ENCODE results near the gene KDM1A.

Gene KDM1A

DNA sequence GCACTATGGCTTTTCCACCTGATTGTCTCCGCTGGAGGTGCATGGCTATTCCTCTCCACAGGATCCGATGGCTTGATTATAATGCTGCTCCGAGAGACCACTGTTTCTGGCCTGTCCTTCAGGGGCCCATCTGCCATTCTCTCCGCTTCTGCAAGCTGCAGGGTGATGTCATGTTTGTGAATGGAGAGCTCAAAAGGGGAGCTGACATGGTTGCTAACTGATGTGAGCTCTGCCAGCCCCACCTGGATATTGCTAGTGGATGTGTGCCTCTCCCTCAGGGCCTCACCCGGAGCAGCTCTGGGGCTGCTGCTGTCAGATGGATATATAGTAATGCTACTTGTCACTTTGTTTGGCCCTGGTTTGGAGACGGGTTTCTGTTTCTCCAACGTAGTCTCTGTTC lies 72.3 kb downstream of the KDM1A start:
- H3K4me3 ChIP-seq (replicated peaks; ENCODE audit: insufficient read depth, low read length) = no peak overlapping the region
- H3K27ac ChIP-seq (replicated peaks) = no peak overlapping the region
- no peak for DNase-seq (ENCODE audit: low read depth in 1 of 2, low spot score in 1 of 2)
- TF ChIP-seq POLR2AphosphoS5 (IDR thresholded peaks at IDR 0.05; ENCODE audit: low read depth) = no peak
- TF ChIP-seq, protein P1, sequence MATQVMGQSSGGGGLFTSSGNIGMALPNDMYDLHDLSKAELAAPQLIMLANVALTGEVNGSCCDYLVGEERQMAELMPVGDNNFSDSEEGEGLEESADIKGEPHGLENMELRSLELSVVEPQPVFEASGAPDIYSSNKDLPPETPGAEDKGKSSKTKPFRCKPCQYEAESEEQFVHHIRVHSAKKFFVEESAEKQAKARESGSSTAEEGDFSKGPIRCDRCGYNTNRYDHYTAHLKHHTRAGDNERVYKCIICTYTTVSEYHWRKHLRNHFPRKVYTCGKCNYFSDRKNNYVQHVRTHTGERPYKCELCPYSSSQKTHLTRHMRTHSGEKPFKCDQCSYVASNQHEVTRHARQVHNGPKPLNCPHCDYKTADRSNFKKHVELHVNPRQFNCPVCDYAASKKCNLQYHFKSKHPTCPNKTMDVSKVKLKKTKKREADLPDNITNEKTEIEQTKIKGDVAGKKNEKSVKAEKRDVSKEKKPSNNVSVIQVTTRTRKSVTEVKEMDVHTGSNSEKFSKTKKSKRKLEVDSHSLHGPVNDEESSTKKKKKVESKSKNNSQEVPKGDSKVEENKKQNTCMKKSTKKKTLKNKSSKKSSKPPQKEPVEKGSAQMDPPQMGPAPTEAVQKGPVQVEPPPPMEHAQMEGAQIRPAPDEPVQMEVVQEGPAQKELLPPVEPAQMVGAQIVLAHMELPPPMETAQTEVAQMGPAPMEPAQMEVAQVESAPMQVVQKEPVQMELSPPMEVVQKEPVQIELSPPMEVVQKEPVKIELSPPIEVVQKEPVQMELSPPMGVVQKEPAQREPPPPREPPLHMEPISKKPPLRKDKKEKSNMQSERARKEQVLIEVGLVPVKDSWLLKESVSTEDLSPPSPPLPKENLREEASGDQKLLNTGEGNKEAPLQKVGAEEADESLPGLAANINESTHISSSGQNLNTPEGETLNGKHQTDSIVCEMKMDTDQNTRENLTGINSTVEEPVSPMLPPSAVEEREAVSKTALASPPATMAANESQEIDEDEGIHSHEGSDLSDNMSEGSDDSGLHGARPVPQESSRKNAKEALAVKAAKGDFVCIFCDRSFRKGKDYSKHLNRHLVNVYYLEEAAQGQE (IDR thresholded peaks at IDR 0.05; ENCODE audit: insufficient replicate concordance, low read depth) = no peak
- TF ChIP-seq, protein P2, sequence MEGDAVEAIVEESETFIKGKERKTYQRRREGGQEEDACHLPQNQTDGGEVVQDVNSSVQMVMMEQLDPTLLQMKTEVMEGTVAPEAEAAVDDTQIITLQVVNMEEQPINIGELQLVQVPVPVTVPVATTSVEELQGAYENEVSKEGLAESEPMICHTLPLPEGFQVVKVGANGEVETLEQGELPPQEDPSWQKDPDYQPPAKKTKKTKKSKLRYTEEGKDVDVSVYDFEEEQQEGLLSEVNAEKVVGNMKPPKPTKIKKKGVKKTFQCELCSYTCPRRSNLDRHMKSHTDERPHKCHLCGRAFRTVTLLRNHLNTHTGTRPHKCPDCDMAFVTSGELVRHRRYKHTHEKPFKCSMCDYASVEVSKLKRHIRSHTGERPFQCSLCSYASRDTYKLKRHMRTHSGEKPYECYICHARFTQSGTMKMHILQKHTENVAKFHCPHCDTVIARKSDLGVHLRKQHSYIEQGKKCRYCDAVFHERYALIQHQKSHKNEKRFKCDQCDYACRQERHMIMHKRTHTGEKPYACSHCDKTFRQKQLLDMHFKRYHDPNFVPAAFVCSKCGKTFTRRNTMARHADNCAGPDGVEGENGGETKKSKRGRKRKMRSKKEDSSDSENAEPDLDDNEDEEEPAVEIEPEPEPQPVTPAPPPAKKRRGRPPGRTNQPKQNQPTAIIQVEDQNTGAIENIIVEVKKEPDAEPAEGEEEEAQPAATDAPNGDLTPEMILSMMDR (IDR thresholded peaks at IDR 0.05; ENCODE audit: insufficient read depth, low read length) = no peak
- no peak for TF ChIP-seq GABPA (IDR thresholded peaks at IDR 0.05; ENCODE audit: low read depth)
- no peak for TF ChIP-seq SPI1 (IDR thresholded peaks at IDR 0.05; ENCODE audit: borderline replicate concordance, low read depth)
- no peaks in the 10 kb centered on the region for H3K27me3 ChIP-seq (ENCODE audit: insufficient read depth, poor library complexity, severe bottlenecking)

DNA sequence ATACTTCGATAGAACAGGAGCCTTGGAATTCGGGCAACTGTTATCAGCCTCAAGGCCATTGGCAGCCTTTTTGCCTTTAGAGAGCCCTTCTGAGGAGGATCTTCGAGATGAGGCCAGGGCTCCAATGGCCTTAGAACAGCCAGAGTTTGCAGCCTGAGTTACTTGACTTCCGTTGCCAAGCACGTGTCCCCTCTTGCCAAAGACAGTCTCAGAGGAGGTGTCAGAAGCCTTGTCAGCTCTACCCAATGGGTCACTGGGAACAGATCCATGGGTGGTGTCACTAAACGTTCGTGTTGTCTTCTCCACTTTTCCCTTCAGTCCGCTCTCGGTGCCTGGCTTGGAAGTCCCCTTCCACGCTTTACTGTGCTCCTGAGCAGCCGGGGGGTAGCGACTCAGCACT lies 73.2 kb downstream of the KDM1A start:
- no peak overlapping the region for H3K4me3 ChIP-seq (replicated peaks; ENCODE audit: insufficient read depth, low read length)
- H3K27me3 ChIP-seq (ENCODE audit: insufficient read depth, poor library complexity, severe bottlenecking) = no peaks in the 10 kb centered on the region
- H3K27ac ChIP-seq (replicated peaks) = no peak overlapping the region
- TF ChIP-seq SPI1 (IDR thresholded peaks at IDR 0.05; ENCODE audit: borderline replicate concordance, low read depth) = no peak
- TF ChIP-seq, protein P2 (IDR thresholded peaks at IDR 0.05; ENCODE audit: insufficient read depth, low read length) = no peak
- no peak for TF ChIP-seq POLR2AphosphoS5 (IDR thresholded peaks at IDR 0.05; ENCODE audit: low read depth)
- TF ChIP-seq, protein P1 (IDR thresholded peaks at IDR 0.05; ENCODE audit: insufficient replicate concordance, low read depth) = no peak
- no peak for TF ChIP-seq GABPA (IDR thresholded peaks at IDR 0.05; ENCODE audit: low read depth)
- no peak for DNase-seq (ENCODE audit: low read depth in 1 of 2, low spot score in 1 of 2)

DNA sequence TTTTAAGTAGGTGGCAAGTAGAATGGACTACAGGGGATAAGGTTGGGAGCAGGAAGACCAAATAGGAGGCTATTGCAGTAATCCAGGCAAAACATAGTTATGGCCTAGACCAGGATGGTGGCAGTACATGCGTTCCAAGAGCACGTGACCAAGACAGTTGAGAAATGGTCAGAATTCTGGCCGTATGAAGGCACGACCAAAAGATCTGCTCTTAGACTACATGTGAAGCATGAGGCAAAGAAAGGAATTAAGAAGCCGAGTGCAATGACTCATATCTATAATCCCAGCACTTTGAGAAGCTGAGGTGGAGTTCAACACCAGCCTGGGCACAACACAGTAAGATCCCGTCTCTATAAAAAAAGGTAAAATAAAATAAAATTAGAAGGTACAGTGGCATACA lies 78.0 kb downstream of the KDM1A start:
- Histone ChIP-seq H3K4me3 (replicated peaks; ENCODE audit: insufficient read depth, low read length) (no peak overlapping the region), H3K27ac (replicated peaks) (no peak overlapping the region), H3K27me3 (ENCODE audit: insufficient read depth, poor library complexity, severe bottlenecking) (no peaks in the 10 kb centered on the region)
- TF ChIP-seq SPI1 (IDR thresholded peaks at IDR 0.05; ENCODE audit: borderline replicate concordance, low read depth) = no peak
- TF ChIP-seq, protein P1 (IDR thresholded peaks at IDR 0.05; ENCODE audit: insufficient replicate concordance, low read depth) = no peak
- TF ChIP-seq POLR2AphosphoS5 (IDR thresholded peaks at IDR 0.05; ENCODE audit: low read depth) = no peak
- TF ChIP-seq, protein P2 (IDR thresholded peaks at IDR 0.05; ENCODE audit: insufficient read depth, low read length) = no peak
- no peak for TF ChIP-seq GABPA (IDR thresholded peaks at IDR 0.05; ENCODE audit: low read depth)
- DNase-seq (ENCODE audit: low read depth in 1 of 2, low spot score in 1 of 2) = no peak
